Fibroblast of mammary gland (primary cell): ENCODE results near the gene CD19.

Source experiments
- DNase-seq: peaks from one replicate; pipeline ENCODE4 v3.0.0-alpha.2; 2010; ENCODE audit warnings: low read depth
- H3K4me3 ChIP-seq: 2 replicates; pipeline ENCODE4 v1.5.1; 2011; ENCODE audit warnings: low read depth, mild to moderate bottlenecking, low read length, moderate library complexity; ENCODE audit not compliant: control insufficient read depth
- TF ChIP-seq, protein P1 (sequence below): conservative IDR thresholded peaks from 2 replicates; pipeline ENCODE4 v1.5.1; 2011; ENCODE audit warnings: low read depth, low read length, inconsistent platforms; ENCODE audit not compliant: control insufficient read depth, insufficient read depth

The CD19 gene

GRCh38 chr16:28946681-28947080, 14.9 kb downstream of the CD19 start:
- no peak for DNase-seq
- TF ChIP-seq, protein P1, sequence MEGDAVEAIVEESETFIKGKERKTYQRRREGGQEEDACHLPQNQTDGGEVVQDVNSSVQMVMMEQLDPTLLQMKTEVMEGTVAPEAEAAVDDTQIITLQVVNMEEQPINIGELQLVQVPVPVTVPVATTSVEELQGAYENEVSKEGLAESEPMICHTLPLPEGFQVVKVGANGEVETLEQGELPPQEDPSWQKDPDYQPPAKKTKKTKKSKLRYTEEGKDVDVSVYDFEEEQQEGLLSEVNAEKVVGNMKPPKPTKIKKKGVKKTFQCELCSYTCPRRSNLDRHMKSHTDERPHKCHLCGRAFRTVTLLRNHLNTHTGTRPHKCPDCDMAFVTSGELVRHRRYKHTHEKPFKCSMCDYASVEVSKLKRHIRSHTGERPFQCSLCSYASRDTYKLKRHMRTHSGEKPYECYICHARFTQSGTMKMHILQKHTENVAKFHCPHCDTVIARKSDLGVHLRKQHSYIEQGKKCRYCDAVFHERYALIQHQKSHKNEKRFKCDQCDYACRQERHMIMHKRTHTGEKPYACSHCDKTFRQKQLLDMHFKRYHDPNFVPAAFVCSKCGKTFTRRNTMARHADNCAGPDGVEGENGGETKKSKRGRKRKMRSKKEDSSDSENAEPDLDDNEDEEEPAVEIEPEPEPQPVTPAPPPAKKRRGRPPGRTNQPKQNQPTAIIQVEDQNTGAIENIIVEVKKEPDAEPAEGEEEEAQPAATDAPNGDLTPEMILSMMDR, result no peak
- H3K4me3 ChIP-seq, result no peak overlapping the region

DNA sequence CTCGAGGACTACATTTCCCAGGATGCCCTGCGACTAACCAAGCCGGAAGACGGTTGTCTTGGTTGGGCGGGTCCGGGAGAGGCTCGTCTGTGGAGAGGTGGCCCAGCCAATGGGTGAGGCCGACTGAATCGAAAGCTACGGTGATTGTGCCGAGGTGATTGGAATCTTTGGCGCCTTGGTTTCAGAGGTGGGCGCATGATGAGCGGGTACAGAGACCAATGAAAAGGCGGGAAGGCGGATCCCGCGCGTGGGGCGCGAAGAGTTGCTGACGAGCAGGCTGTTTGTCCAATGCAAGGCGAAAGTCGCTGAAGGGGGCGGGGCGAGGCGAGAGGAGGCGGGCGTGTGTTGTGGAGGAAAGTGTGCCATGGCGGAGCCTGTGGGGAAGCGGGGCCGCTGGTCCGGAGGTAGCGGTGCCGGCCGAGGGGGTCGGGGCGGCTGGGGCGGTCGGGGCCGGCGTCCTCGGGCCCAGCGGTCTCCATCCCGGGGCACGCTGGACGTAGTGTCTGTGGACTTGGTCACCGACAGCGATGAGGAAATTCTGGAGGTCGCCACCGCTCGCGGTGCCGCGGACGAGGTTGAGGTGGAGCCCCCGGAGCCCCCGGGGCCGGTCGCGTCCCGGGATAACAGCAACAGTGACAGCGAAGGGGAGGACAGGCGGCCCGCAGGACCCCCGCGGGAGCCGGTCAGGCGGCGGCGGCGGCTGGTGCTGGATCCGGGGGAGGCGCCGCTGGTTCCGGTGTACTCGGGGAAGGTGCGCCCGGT, 19.1 kb downstream of the CD19 start, which contains the start of gene NFATC2IP:
Gene NFATC2IP, plus strand, starts transcription at position 290 of the 762 bp plus-strand sequence. Its CDS starts 75 bp downstream, at position 365.
- DNase-seq, result peak; percentile 100
- TF ChIP-seq, protein P1, result no peak

DNA sequence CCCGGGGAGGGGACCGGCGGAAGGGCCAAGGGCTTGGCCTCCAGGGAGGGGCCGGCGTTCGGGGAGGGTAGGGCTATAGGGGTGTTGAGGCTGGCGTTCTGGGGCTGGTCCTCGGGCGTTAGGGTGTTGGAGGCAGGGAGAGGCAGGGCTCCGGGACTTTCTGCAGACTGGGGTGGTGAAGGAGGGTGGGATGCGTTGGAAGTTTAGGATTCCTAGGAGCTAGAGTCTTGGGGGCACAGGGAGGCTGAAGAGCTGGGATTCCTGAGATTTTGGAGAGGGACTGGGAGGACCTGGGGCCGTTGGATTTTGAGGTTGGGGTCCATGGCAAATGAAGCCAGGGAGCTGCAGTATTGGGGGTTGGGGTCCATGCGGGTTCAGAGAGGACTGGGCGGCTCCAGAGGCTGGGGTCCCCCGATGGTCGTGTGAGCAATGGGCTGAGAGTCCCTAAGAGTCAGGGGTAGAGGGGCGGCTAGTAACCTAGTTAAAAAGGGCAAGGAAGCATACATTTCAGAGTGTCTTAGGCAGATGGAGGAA, 19.7 kb downstream of the CD19 start:
- TF ChIP-seq, protein P1, result no peak
- H3K4me3 ChIP-seq, result peak overlapping the region; percentile 81
- no peak for DNase-seq

More for the DNA sequence above, 19.1 kb downstream of the CD19 start, which contains the start of gene NFATC2IP:
- H3K4me3 ChIP-seq, result peak within 1 kb of the TSS; percentile 81

GRCh38 chr16:28958216-28958615, 26.4 kb downstream of the CD19 start:
- no peak overlapping the region for H3K4me3 ChIP-seq
- DNase-seq, result no peak
- TF ChIP-seq, protein P1, result no peak

GRCh38 chr16:28958836-28959235, 27.1 kb downstream of the CD19 start:
- no peak for DNase-seq
- TF ChIP-seq, protein P1, result no peak
- no peak overlapping the region for H3K4me3 ChIP-seq

- TF ChIP-seq, protein P1, result no peak
- no peak overlapping the region for H3K4me3 ChIP-seq
- no peak for DNase-seq
Observed at GRCh38 chr16:28964072-28964471, 32.3 kb downstream of the CD19 start.
